Activated naive CD4-positive, alpha-beta T cell treated with anti-CD3 and anti-CD28 coated beads, Interleukin-2, amount 50 U/mL, for 72 hours (primary cell): ENCODE data around the gene RHOF. TPM values are rescaled to one million over a fixed set of nuclear protein-coding genes. Genes with fewer than 3 reads are reported as not detected.
A peak's percentile ranks its signal among the peaks of the same experiment; 100 is the strongest.

ENCODE experiments used
- ATAC-seq, 2 donors: fragments of 150-1000 bp; cut with Tn5 transposase; 2 replicates each; pipeline ENCODE4 v1.10.0; 2021; ENCODE audit warnings: mild to moderate bottlenecking in 2 of 2, moderate library complexity in 2 of 2
- DNase-seq, 2 donors: peaks; one replicate each; pipeline ENCODE4 v3.0.0; 2021 to 2022; ENCODE audit warnings: low spot score in 2 of 2
- H3K27ac Mint-ChIP-seq, 2 donors: one replicate each; pipeline ENCODE4 v1.8.0; 2022; ENCODE audit warnings: mild to moderate bottlenecking in 2 of 2, mixed read lengths in 2 of 2
- H3K36me3 Mint-ChIP-seq, 2 donors: one replicate each; pipeline ENCODE4 v1.8.0; 2022; ENCODE audit warnings: mixed read lengths in 2 of 2
- H3K9me3 Mint-ChIP-seq, 2 donors: one replicate each; pipeline ENCODE4 v1.8.0; 2022; ENCODE audit warnings: mixed read lengths in 2 of 2
- total RNA-seq, 2 donors: library from RNA; stranded (reverse); gene quantifications; one replicate each; pipeline ENCODE4 v1.2.3, GENCODE V29; 2022

RHOF gene
- total RNA-seq, 2 donors from 2014 or later: 95.3 to 96.2 TPM

DNA sequence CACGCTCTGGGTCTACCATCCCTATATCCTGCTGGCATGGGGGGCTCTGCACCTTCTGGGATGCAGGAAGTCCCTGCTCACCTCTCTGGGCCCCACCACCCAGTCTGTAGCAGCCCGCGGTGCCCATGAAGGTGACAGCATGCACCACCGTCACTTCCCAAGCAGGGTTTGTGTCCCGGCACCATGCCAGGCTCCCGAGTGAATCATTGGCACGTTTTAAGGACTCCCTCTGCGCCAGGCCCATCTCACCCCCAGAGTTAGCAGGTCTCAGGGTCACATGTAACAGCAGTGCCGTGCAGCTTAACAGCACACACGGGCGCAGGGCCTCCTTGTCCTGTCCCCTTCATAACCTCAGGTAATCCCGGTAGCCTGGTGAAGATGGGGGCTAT lies 30.2 kb upstream of the RHOF start:
- no peak for DNase-seq
- no peak for ATAC-seq
- Mint-ChIP-seq H3K9me3 (no peaks in the 10 kb centered on the region), H3K36me3 (peaks cover 5 to 6% of the 10 kb centered on the region in 2 donors), H3K27ac (no peak overlapping the region)

- no peak for ATAC-seq
- no peak for DNase-seq
- Mint-ChIP-seq H3K9me3 (no peaks in the 10 kb centered on the region), H3K36me3 (peaks cover 5 to 6% of the 10 kb centered on the region in 2 donors), H3K27ac (no peak overlapping the region)
Observed at GRCh38 chr12:121823101-121823726, 29.7 kb upstream of the RHOF start.

DNA sequence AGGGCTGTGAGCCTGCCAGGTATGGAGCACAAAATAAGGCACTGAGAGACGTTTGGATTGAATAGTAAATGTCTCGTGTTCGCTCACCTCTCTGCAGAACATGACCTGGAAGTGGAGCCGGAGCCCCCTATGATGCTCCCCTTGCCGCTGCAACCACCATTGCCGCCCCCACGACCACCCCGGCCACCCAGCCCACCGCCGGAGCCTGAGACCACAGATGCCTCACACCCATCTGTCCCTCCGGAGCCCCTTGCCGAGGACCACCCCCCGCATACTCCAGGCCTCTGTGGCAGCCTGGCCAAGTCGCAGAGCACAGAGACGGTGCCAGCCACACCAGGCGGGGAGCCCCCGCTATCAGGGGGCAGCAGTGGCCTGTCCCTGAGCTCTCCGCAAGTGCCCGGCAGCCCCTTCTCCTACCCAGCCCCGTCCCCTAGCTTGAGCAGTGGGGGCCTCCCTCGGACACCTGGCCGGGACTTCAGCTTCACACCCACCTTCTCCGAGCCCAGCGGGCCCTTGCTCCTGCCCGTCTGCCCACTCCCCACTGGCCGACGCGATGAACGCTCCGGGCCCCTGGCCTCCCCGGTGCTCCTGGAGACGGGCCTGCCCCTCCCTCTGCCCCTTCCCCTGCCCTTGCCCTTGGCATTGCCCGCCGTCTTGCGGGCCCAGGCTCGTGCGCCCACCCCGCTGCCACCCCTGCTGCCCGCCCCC lies 29.1 kb upstream of the RHOF start:
- ATAC-seq (no peak), DNase-seq (no peak)
- Mint-ChIP-seq H3K27ac (no peak overlapping the region), H3K36me3 (peaks cover 5 to 6% of the 10 kb centered on the region in 2 donors), H3K9me3 (no peaks in the 10 kb centered on the region)

GRCh38 chr12:121820056-121820455 lies 26.6 kb upstream of the RHOF start:
- H3K36me3 Mint-ChIP-seq: peaks cover 0 to 5% of the 10 kb centered on the region in 2 donors
- H3K27ac Mint-ChIP-seq: no peak overlapping the region

GRCh38 chr12:121819212-121819949 lies 25.9 kb upstream of the RHOF start:
- ATAC-seq (no peak), DNase-seq (no peak)
- peaks cover 0 to 5% of the 10 kb centered on the region in 2 donors for H3K36me3 Mint-ChIP-seq
- peak overlapping the region; percentile 33 to 82 for H3K27ac Mint-ChIP-seq
- no peaks in the 10 kb centered on the region for H3K9me3 Mint-ChIP-seq

More at GRCh38 chr12:121820056-121820455, 26.6 kb upstream of the RHOF start:
- DNase-seq: no peak
- ATAC-seq: no peak
- no peaks in the 10 kb centered on the region for H3K9me3 Mint-ChIP-seq

DNA sequence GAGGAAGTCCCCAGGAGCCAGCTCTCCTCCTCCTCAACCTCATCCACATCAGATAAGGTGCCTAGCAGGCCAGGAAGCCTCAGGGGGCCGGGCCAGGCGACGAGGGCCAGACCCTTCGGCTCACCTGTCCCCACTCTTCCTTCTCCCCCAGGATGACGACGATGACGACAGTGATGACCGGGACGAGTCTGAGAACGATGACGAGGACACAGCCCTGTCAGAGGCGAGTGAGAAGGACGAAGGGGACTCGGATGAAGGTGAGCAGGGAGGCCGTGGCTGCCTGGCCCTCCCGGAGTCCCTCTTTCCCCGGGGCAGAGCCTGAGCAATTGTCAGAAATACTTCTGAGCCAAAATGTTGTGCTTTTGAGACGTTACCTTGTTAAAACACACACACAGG lies 24.2 kb upstream of the RHOF start:
- ATAC-seq: no peak
- Mint-ChIP-seq H3K27ac (peak overlapping the region in 1 of 2 donors; percentile 47), H3K9me3 (no peaks in the 10 kb centered on the region), H3K36me3 (peaks cover 5 to 8% of the 10 kb centered on the region in 2 donors)
- DNase-seq: no peak

GRCh38 chr12:121816925-121817647 lies 23.6 kb upstream of the RHOF start:
- no peak overlapping the region for H3K27ac Mint-ChIP-seq
- ATAC-seq (no peak), DNase-seq (no peak)
- H3K36me3 Mint-ChIP-seq: peaks cover 5 to 8% of the 10 kb centered on the region in 2 donors
- H3K9me3 Mint-ChIP-seq: no peaks in the 10 kb centered on the region

DNA sequence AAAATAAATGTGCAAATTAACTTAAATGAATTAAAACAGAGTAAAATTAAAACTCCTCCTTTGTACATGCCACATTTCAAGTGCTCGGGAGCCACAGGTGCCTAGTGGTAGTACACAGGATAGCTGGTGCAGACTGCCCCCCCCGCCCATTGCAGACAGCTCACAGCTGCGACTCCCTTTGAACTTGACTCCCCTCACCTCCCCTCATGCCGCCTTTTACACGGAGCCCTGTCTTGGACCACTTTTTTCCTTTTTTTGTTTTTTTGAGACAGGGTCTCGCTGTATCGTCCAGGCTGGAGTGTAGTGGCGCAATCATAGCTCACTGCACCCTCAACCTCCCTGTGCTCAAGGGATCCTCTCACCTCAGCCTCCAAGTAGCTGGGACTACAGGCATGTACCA lies 21.8 kb upstream of the RHOF start:
- no peak for ATAC-seq
- peak overlapping the region in 1 of 2 donors; percentile 56 for H3K27ac Mint-ChIP-seq
- DNase-seq: no peak
- no peaks in the 10 kb centered on the region for H3K9me3 Mint-ChIP-seq
- peaks cover 11 to 14% of the 10 kb centered on the region in 2 donors for H3K36me3 Mint-ChIP-seq

DNA sequence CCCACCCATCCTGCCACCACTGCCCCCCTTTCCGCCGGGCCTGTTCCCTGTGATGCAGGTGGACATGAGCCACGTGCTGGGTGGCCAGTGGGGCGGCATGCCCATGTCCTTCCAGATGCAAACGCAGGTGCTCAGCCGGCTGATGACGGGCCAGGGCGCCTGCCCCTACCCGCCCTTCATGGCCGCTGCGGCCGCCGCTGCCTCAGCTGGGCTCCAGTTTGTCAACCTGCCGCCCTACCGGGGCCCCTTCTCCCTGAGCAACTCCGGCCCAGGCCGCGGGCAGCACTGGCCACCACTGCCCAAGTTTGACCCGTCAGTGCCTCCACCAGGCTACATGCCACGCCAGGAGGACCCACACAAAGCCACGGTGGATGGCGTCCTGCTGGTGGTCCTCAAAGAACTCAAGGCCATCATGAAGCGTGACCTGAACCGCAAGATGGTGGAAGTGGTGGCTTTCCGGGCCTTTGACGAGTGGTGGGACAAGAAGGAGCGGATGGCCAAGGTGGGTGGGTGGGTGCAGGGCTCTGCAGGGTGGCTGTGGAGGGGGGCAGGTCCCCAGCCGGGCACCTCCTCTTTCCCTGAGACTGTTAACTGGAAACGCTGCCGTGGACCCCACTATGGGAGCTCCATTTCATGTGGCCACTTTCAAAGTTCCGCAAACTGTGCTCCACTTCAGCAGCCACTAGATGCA lies 21.1 kb upstream of the RHOF start:
- ATAC-seq (no peak), DNase-seq (no peak)
- Mint-ChIP-seq H3K9me3 (no peaks in the 10 kb centered on the region), H3K27ac (no peak overlapping the region), H3K36me3 (peaks cover 14% of the 10 kb centered on the region in 2 donors)

GRCh38 chr12:121813951-121814350 lies 20.5 kb upstream of the RHOF start:
- Mint-ChIP-seq H3K36me3 (peaks cover 13 to 14% of the 10 kb centered on the region in 2 donors), H3K9me3 (no peaks in the 10 kb centered on the region), H3K27ac (peak overlapping the region; percentile 65 to 79)
- DNase-seq: no peak
- ATAC-seq: no peak

GRCh38 chr12:121812921-121813896 lies 19.7 kb upstream of the RHOF start:
- H3K36me3 Mint-ChIP-seq: peaks cover 14 to 17% of the 10 kb centered on the region in 2 donors
- no peaks in the 10 kb centered on the region for H3K9me3 Mint-ChIP-seq
- DNase-seq: no peak

GRCh38 chr12:121812320-121812871 lies 18.9 kb upstream of the RHOF start:
- Mint-ChIP-seq H3K36me3 (peaks cover 14 to 17% of the 10 kb centered on the region in 2 donors), H3K27ac (peak overlapping the region; percentile 38 to 79), H3K9me3 (no peaks in the 10 kb centered on the region)
- DNase-seq (peak in 1 of 2 donors; percentile 68), ATAC-seq (peak; percentile 76 to 81)

More at GRCh38 chr12:121812921-121813896, 19.7 kb upstream of the RHOF start:
- ATAC-seq: no peak
- peak overlapping the region; percentile 65 to 79 for H3K27ac Mint-ChIP-seq

- Mint-ChIP-seq H3K9me3 (no peaks in the 10 kb centered on the region), H3K36me3 (peaks cover 14 to 17% of the 10 kb centered on the region in 2 donors), H3K27ac (peak overlapping the region; percentile 79 to 87)
- ATAC-seq (peak; percentile 87 to 90), DNase-seq (peak; percentile 83 to 88)
Observed at GRCh38 chr12:121811434-121812319, 18.2 kb upstream of the RHOF start.

- no peaks in the 10 kb centered on the region for H3K9me3 Mint-ChIP-seq
- H3K36me3 Mint-ChIP-seq: peaks cover 19 to 22% of the 10 kb centered on the region in 2 donors
- H3K27ac Mint-ChIP-seq: peak overlapping the region; percentile 79 to 87
- ATAC-seq (no peak), DNase-seq (no peak)
Observed at GRCh38 chr12:121810833-121811433, 17.4 kb upstream of the RHOF start.
